ENCODE measurements around the gene PLEKHJ1. TPM values are rescaled to one million over a fixed set of nuclear protein-coding genes. Genes with fewer than 3 reads are reported as not detected.
A peak's percentile ranks its signal among the peaks of the same experiment; 100 is the strongest.

PLEKHJ1 gene
- total RNA-seq, 1 experiment from 2014 or later, result 189 TPM

DNA sequence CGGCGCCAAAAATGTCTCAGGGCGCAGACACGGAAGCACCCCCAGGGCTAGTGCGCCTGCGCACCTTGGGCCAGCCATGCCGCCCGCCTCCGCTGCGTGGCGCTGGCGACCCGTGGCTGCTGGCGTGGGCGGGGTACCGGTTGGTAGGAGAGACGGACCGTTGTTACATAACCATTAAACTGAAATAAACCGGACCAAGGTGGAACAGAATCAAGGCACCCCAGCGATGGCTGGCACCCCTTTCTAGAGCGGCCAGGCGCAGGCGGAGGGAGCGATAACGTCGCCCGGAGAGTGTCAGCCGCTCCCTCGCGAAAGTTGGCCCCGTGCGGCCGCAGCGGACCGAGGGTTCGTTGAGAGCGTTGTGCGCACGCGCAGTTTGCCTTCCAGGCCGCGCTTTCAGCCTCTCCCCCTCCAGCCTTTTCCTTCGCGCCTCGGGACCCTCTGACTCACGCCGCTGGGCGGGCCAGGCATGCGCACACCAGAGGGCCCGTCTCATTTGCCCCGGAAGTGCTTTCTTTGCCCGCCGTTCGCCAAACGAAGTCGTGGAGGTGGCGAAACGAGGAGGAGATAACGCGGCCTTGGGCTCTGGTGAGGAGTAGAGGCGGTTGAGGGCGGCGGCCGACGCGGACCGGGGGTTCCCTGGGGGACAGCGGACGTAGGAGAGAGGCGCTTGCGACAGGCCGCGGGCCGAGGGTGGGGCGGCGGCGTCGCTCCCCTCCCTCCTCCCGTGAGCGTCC lies at the start of gene PLEKHJ1, which contains the start of gene SF3A2 (continued):
- TF ChIP-seq, protein P1, sequence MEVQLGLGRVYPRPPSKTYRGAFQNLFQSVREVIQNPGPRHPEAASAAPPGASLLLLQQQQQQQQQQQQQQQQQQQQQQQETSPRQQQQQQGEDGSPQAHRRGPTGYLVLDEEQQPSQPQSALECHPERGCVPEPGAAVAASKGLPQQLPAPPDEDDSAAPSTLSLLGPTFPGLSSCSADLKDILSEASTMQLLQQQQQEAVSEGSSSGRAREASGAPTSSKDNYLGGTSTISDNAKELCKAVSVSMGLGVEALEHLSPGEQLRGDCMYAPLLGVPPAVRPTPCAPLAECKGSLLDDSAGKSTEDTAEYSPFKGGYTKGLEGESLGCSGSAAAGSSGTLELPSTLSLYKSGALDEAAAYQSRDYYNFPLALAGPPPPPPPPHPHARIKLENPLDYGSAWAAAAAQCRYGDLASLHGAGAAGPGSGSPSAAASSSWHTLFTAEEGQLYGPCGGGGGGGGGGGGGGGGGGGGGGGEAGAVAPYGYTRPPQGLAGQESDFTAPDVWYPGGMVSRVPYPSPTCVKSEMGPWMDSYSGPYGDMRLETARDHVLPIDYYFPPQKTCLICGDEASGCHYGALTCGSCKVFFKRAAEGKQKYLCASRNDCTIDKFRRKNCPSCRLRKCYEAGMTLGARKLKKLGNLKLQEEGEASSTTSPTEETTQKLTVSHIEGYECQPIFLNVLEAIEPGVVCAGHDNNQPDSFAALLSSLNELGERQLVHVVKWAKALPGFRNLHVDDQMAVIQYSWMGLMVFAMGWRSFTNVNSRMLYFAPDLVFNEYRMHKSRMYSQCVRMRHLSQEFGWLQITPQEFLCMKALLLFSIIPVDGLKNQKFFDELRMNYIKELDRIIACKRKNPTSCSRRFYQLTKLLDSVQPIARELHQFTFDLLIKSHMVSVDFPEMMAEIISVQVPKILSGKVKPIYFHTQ (CRISPR knock-in tag; IDR thresholded peaks at IDR 0.05), result no peak
- no peak for TF ChIP-seq ESRRA (CRISPR knock-in tag; IDR thresholded peaks at IDR 0.05; ENCODE audit: borderline replicate concordance)
- no peak for TF ChIP-seq EMX1 (CRISPR knock-in tag; IDR thresholded peaks at IDR 0.05)
- no peak for TF ChIP-seq MXD4 (CRISPR knock-in tag; IDR thresholded peaks at IDR 0.05; ENCODE audit: borderline replicate concordance)
- TF ChIP-seq GABPB1 (CRISPR knock-in tag; IDR thresholded peaks at IDR 0.05), result peak; percentile 86
- no peak for TF ChIP-seq CBFB (CRISPR knock-in tag; IDR thresholded peaks at IDR 0.05; ENCODE audit: low read depth)
- TF ChIP-seq, protein P2, sequence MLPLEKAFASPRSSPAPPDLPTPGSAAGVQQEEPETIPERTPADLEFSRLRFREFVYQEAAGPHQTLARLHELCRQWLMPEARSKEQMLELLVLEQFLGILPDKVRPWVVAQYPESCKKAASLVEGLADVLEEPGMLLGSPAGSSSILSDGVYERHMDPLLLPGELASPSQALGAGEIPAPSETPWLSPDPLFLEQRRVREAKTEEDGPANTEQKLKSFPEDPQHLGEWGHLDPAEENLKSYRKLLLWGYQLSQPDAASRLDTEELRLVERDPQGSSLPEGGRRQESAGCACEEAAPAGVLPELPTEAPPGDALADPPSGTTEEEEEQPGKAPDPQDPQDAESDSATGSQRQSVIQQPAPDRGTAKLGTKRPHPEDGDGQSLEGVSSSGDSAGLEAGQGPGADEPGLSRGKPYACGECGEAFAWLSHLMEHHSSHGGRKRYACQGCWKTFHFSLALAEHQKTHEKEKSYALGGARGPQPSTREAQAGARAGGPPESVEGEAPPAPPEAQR (CRISPR knock-in tag; IDR thresholded peaks at IDR 0.05), result no peak
- TF ChIP-seq ZNF232 (CRISPR knock-in tag; IDR thresholded peaks at IDR 0.05), result peak; percentile 94
- TF ChIP-seq, protein P3, sequence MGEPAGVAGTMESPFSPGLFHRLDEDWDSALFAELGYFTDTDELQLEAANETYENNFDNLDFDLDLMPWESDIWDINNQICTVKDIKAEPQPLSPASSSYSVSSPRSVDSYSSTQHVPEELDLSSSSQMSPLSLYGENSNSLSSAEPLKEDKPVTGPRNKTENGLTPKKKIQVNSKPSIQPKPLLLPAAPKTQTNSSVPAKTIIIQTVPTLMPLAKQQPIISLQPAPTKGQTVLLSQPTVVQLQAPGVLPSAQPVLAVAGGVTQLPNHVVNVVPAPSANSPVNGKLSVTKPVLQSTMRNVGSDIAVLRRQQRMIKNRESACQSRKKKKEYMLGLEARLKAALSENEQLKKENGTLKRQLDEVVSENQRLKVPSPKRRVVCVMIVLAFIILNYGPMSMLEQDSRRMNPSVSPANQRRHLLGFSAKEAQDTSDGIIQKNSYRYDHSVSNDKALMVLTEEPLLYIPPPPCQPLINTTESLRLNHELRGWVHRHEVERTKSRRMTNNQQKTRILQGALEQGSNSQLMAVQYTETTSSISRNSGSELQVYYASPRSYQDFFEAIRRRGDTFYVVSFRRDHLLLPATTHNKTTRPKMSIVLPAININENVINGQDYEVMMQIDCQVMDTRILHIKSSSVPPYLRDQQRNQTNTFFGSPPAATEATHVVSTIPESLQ (CRISPR knock-in tag; IDR thresholded peaks at IDR 0.05), result no peak
- peak; percentile 97; the same call in 1 of the 2 replicates for TF ChIP-seq ETV6 (CRISPR knock-in tag; IDR thresholded peaks at IDR 0.05)
- TF ChIP-seq NFATC4 (CRISPR knock-in tag; IDR thresholded peaks at IDR 0.05), result no peak
- no peak for TF ChIP-seq ZNF416 (CRISPR knock-in tag; IDR thresholded peaks at IDR 0.05)
- TF ChIP-seq, protein P4, sequence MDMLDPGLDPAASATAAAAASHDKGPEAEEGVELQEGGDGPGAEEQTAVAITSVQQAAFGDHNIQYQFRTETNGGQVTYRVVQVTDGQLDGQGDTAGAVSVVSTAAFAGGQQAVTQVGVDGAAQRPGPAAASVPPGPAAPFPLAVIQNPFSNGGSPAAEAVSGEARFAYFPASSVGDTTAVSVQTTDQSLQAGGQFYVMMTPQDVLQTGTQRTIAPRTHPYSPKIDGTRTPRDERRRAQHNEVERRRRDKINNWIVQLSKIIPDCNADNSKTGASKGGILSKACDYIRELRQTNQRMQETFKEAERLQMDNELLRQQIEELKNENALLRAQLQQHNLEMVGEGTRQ (CRISPR knock-in tag; IDR thresholded peaks at IDR 0.05), result peak; percentile 26; the same call in 1 of the 2 replicates
- TF ChIP-seq, protein P5, sequence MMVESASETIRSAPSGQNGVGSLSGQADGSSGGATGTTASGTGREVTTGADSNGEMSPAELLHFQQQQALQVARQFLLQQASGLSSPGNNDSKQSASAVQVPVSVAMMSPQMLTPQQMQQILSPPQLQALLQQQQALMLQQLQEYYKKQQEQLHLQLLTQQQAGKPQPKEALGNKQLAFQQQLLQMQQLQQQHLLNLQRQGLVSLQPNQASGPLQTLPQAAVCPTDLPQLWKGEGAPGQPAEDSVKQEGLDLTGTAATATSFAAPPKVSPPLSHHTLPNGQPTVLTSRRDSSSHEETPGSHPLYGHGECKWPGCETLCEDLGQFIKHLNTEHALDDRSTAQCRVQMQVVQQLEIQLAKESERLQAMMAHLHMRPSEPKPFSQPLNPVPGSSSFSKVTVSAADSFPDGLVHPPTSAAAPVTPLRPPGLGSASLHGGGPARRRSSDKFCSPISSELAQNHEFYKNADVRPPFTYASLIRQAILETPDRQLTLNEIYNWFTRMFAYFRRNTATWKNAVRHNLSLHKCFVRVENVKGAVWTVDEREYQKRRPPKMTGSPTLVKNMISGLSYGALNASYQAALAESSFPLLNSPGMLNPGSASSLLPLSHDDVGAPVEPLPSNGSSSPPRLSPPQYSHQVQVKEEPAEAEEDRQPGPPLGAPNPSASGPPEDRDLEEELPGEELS (CRISPR knock-in tag; IDR thresholded peaks at IDR 0.05), result peak; percentile 97
- TF ChIP-seq, protein P6, sequence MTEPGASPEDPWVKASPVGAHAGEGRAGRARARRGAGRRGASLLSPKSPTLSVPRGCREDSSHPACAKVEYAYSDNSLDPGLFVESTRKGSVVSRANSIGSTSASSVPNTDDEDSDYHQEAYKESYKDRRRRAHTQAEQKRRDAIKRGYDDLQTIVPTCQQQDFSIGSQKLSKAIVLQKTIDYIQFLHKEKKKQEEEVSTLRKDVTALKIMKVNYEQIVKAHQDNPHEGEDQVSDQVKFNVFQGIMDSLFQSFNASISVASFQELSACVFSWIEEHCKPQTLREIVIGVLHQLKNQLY (CRISPR knock-in tag; IDR thresholded peaks at IDR 0.05), result no peak
- TF ChIP-seq GTF2I (CRISPR knock-in tag; conservative IDR thresholded peaks at IDR 0.05), result no peak
- TF ChIP-seq CREM (CRISPR knock-in tag; IDR thresholded peaks at IDR 0.05), result no peak; the same call in 1 of the 2 replicates
- TF ChIP-seq, protein P7, sequence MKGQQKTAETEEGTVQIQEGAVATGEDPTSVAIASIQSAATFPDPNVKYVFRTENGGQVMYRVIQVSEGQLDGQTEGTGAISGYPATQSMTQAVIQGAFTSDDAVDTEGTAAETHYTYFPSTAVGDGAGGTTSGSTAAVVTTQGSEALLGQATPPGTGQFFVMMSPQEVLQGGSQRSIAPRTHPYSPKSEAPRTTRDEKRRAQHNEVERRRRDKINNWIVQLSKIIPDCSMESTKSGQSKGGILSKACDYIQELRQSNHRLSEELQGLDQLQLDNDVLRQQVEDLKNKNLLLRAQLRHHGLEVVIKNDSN (CRISPR knock-in tag; IDR thresholded peaks at IDR 0.05), result peak; percentile 77
- no peak for TF ChIP-seq ZNF671 (CRISPR knock-in tag; IDR thresholded peaks at IDR 0.05)
- peak; percentile 93 for TF ChIP-seq CREB1 (CRISPR knock-in tag; IDR thresholded peaks at IDR 0.05)
- 0 out of 2 replicates have a peak, but pooled peaks have one; percentile 59 for TF ChIP-seq ATF1 (CRISPR knock-in tag; IDR thresholded peaks at IDR 0.05)
- TF ChIP-seq TCF7 (CRISPR knock-in tag; IDR thresholded peaks at IDR 0.05; ENCODE audit: low read depth), result no peak
- TF ChIP-seq ZBTB21 (CRISPR knock-in tag; IDR thresholded peaks at IDR 0.05; ENCODE audit: borderline replicate concordance), result no peak
- peak; percentile 94 for TF ChIP-seq NFE2L1 (CRISPR knock-in tag; IDR thresholded peaks at IDR 0.05)
- no peak for TF ChIP-seq RELA (CRISPR knock-in tag; IDR thresholded peaks at IDR 0.05; ENCODE audit: borderline replicate concordance)
- TF ChIP-seq SP1 (CRISPR knock-in tag; conservative IDR thresholded peaks at IDR 0.05), result peak; percentile 88
- TF ChIP-seq, protein P8, sequence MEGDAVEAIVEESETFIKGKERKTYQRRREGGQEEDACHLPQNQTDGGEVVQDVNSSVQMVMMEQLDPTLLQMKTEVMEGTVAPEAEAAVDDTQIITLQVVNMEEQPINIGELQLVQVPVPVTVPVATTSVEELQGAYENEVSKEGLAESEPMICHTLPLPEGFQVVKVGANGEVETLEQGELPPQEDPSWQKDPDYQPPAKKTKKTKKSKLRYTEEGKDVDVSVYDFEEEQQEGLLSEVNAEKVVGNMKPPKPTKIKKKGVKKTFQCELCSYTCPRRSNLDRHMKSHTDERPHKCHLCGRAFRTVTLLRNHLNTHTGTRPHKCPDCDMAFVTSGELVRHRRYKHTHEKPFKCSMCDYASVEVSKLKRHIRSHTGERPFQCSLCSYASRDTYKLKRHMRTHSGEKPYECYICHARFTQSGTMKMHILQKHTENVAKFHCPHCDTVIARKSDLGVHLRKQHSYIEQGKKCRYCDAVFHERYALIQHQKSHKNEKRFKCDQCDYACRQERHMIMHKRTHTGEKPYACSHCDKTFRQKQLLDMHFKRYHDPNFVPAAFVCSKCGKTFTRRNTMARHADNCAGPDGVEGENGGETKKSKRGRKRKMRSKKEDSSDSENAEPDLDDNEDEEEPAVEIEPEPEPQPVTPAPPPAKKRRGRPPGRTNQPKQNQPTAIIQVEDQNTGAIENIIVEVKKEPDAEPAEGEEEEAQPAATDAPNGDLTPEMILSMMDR (IDR thresholded peaks at IDR 0.05), result peak; percentile 83

All from WTC11 (cell line).